BE2C (cell line): ENCODE data around the gene FLT4.

ENCODE experiments used
- DNase-seq: peaks from one replicate; pipeline ENCODE4 v3.0.0-alpha.2; 2020
- H3K27me3 ChIP-seq: fragments of 250-450 bp; sonication (Bioruptor Pico); 2 replicates; pipeline ENCODE4 v1.5.1; 2020; ENCODE audit warnings: mild to moderate bottlenecking
- H3K36me3 ChIP-seq: fragments of 250-450 bp; sonication (Bioruptor Pico); 2 replicates; pipeline ENCODE4 v1.5.1; 2020; ENCODE audit warnings: mild to moderate bottlenecking
- H3K4me1 ChIP-seq: fragments of 250-450 bp; sonication (Bioruptor Pico); 2 replicates; pipeline ENCODE4 v1.5.1; 2020
- H3K4me3 ChIP-seq: 2 replicates; pipeline ENCODE4 v1.5.1; 2011; ENCODE audit warnings: low read depth, low read length
- H3K9me3 ChIP-seq: fragments of 250-450 bp; sonication (Bioruptor Pico); 2 replicates; pipeline ENCODE4 v1.5.1; 2020
- CTCF ChIP-seq: IDR thresholded peaks from 2 replicates; pipeline ENCODE4 v1.5.1; 2012; ENCODE audit warnings: mild to moderate bottlenecking, low read depth, low read length

Gene FLT4

GRCh38 chr5:180625791-180626660 is 23.4 kb downstream of the FLT4 start:
- no peak for TF ChIP-seq CTCF
- no peak for DNase-seq
- Histone ChIP-seq H3K27me3 (no peaks in the 10 kb centered on the region), H3K4me3 (no peak overlapping the region), H3K9me3 (no peaks in the 10 kb centered on the region), H3K36me3 (no peaks in the 10 kb centered on the region), H3K4me1 (no peaks in the 10 kb centered on the region)

DNA sequence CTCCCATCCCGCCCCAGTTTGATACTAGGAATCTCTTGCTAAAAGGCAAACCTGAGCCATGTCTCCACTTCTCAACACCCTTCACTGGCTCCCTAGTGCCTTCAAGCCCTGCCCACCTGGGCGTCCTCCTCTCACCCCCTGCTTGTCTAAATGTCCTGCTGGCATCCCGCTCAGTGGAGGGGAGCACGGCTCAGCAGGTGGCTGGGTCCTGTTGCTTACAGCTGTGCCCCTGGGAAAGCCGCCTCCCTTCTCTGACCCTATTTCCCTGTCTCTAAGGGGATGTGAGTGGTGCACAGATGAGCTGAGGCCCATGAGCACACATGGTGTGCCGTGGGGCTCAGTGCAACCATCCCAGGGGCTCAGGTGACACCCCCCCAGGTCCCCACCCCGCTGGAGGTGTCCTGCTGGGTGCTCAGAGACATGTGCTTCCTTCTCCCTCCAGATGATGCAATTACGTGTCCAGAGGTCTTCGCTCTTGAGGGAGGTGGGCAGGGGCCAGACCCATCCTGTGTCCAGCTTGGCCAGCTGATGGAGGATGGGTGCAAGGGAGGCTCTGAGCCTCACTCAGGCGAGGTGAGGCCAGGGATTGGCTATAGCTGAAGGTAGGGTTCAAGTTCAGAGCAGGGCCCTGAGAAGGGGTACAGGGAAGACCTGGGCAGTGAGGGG is 24.1 kb downstream of the FLT4 start:
- H3K4me3 ChIP-seq: no peak overlapping the region
- DNase-seq: no peak
- H3K36me3 ChIP-seq: no peaks in the 10 kb centered on the region
- no peaks in the 10 kb centered on the region for H3K4me1 ChIP-seq
- H3K9me3 ChIP-seq: no peaks in the 10 kb centered on the region
- no peak for TF ChIP-seq CTCF
- no peaks in the 10 kb centered on the region for H3K27me3 ChIP-seq

GRCh38 chr5:180624587-180624986 is 24.8 kb downstream of the FLT4 start:
- TF ChIP-seq CTCF: no peak
- Histone ChIP-seq H3K27me3 (no peaks in the 10 kb centered on the region; the same call in 1 of the 2 replicates), H3K36me3 (no peaks in the 10 kb centered on the region), H3K4me3 (no peak overlapping the region), H3K9me3 (no peaks in the 10 kb centered on the region), H3K4me1 (no peaks in the 10 kb centered on the region)
- DNase-seq: no peak

- TF ChIP-seq CTCF: no peak
- Histone ChIP-seq H3K27me3 (peaks cover under 1% of the 10 kb centered on the region), H3K36me3 (no peaks in the 10 kb centered on the region), H3K9me3 (no peaks in the 10 kb centered on the region), H3K4me1 (no peaks in the 10 kb centered on the region), H3K4me3 (no peak overlapping the region)
- DNase-seq: no peak
Observed at GRCh38 chr5:180623844-180624243, 25.6 kb downstream of the FLT4 start.

DNA sequence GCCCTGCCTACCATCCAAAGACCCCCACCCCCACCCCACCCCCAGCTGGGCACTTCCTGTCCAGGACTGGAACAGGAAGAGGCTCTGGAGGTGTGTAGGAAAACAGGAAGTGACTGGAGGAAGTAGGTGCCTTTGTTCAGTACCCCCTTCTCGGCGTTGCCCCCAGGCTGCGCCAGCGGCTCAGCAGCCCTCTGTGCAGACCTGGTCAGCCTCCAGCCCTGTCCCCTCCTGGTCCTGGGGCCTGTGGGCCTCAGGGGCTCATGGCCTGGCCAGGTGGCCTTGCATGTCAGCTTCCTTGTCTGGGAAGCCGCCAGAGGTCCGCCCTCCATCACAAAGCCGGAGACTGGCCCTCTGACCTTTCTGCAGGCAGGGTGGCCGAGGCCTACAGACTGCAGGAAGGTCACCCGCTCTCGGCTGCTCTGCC is 26.0 kb downstream of the FLT4 start:
- no peak for TF ChIP-seq CTCF
- Histone ChIP-seq H3K4me1 (no peaks in the 10 kb centered on the region), H3K36me3 (no peaks in the 10 kb centered on the region), H3K27me3 (peaks cover 5% of the 10 kb centered on the region), H3K9me3 (no peaks in the 10 kb centered on the region), H3K4me3 (no peak overlapping the region)
- no peak for DNase-seq

DNA sequence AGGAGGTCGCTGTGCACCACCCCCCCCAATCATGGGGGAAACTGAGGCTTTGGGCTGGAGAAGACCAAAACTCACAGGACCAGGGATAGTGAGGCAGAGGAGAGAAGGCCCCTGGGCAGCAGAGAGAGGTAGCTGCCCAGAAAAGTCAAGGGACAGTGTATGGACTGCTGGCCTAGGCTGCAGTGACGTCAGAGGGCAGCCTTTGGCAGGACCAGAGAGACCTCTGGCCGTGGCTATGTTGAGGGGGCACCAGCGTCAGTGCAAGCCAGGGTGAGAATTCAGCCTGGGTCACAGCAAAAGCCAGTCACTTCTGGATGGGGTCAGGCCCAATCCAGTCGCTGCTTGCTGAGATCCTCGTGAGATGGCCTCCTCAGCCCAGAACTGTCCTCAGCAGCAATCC is 26.5 kb downstream of the FLT4 start:
- DNase-seq: no peak
- Histone ChIP-seq H3K4me1 (no peaks in the 10 kb centered on the region), H3K4me3 (no peak overlapping the region), H3K27me3 (peaks cover 5% of the 10 kb centered on the region), H3K9me3 (no peaks in the 10 kb centered on the region), H3K36me3 (no peaks in the 10 kb centered on the region)
- no peak for TF ChIP-seq CTCF
